ENCODE measurements around the gene RRM2.
A peak's percentile ranks its signal among the peaks of the same experiment; 100 is the strongest.

RRM2 gene

DNA sequence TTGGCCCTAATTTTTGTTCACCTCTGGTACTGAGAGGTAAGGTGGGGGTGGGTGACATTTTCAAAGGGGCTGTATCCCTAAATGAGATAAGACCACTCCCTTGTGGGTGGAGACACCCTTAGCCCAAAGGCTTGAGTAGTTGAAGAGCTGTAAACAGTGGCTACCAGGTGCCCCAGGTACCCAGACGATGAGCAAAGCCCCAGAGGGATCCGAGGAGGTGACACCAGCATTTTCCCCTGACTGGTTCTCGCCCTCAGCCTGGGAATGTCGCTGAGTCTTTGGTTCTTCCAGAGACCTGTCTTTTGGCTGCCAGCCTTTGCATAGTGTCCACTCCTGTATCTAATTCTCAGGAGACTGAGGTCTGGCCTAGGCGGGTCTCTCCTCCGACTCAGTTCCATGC is 36.5 kb downstream of the RRM2 start:
- DNase-seq, result no peak

DNA sequence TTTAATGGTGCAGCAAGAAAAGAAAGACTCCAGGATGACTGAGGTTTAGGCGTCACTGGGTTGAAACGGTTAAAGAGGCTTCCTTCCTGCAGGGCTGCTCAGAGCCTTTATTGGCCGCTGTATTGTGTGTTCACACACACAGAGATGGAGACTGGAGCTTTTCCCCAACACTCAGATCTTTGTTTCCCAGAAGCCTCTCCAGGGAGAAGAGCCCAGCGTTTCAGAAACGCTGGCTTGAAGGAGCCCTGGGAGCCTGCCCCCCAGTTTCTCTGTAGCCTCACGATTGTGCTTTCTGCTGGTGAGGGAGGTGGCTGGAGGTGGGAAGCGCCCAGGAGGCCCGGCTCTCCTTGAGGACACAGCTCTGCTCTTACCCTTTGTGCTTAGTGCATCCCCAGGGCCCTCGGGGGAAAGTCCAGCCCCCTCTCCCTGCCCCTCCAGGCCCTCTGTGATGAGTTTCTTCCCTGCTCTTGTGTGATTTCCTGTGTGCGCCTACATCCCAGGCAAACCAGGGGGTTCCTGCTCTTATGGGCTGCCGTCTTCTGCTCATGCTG is 37.1 kb downstream of the RRM2 start:
- DNase-seq, result no peak

DNA sequence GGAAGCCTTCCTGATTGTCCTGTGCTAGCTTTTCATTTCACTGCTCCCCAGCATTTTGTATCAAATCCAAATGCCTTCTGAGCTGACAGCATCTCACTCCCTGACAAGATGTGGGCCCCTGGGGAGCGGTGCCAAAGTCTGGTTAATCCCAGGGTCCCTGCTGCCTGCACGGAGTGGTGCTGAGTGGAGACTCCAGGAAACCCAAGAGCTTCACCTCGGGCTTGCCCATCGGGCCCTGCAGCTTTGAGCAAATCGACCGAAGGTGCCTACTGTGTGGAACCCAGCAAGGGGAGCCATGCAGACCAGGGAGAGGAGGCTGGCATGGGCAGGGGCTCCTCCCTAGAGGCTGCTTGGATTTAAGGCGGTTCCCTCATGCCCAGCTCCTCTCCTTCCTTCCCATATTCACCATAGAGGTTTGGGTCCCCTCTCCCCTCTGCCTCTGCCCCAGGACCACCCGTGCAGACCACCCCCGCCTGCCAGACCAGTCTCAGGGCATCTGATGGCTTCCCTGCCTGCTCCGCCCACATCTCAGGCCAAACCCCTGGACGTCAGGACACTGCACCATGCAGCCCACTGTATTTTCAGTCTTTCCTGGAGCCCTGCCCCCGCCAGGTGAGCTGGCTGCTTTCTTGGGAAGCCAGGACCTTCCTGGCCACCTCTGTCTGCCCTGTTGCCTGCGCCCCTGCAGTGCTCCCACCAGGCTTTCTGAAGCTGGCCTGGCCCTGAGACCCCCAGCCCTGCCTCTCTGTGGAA is 37.8 kb downstream of the RRM2 start:
- DNase-seq, result no peak

DNA sequence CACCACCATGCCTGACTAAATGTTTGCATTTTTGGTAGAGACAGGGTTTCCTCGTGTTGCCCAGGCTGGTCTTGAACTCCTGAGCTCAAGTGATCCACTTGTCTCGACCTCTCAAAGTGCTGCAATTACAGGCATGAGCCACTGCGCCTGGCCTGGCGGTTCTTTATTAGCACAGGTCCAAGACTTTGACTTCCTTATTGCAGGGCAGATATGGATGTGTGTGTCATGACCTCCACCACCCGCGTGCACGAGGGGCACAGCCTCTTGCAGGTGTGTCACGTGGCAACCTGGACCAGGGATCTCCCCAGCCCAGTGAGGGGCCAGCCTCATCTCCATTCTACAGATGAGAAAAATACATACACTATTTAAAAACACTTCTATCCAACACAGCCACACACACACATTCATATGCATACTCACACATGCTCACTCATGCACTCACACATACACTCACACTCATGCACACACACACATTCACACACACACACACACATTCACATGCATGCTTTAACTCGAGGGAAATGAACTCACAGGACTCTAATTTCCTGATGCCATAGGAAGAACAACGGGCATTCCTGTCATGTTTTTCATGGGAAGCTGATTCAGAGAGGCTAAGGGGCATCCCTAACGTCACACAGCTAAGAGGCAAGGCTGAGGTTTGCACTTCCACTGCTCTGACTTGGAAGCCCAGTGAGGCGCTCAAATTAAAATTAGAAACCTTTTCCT is 38.8 kb downstream of the RRM2 start:
- DNase-seq, result no peak

DNA sequence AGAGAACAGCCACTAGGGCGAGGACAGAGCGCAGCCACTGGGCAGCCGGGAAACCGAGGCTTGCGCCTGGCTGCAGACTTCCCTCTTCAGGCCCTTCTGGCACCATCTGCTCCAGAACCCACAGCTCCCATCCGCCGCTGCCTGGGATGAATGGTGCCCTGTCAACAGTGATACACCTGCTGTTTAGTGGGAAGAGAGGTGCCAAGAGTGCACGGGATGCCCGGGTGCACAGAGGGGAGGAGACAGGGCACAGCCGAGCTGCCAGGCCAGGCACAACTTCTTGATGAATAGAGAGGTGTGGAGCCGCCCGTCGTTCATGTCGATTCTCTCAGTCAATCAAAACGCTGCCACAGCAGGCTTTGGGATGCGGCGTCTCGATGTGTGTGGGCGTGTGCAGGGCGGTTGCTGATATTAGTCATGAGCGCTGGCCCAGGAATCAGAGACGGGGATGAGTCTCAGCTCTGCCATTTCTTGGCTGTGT is 39.5 kb downstream of the RRM2 start:
- DNase-seq, result peak; percentile 8 to 21

DNA sequence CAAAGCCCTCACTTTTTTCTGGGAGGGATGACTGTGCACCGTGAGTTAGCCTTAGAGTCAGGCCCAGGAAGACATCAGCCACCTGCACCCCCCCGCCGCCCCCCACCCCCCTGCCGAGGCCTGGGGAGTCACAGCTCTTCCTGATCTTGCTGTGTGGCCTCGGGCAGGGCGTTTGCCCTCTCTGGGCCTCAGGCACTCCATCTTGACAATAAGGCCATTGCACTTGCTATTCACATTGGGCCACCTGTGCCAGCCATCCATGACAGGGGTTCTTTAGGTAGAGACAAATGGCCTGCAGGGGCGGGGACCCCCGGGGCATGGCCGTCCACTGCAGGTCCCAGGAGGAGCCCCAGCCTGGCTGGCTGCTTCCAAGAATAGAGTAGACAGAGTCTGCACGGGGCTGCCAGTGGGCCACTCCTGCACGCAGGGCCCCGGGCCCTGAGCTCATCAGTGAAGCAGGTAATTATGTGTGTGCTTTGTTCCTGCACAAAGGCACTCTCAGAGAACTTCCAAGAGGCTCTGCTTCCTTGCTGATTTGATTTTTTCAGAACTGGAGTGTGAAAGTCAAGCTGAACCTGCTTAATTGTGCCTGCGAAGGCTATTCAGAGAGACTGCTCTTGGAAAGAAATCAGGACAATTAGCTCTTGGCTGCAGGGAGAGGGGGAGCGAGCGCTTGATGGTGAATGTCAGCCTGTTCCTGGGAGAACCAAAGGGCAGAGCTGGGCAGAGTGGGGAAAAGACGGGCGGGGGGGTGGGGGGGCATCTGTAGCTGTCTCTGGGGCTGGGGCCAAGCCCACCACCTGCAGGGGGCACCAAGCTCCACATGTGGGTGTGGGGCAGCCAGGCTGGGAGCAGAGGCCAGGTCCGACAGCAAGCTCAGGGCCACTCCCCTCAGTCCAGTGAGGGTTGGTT is 40.3 kb downstream of the RRM2 start:
- no peak for DNase-seq

DNA sequence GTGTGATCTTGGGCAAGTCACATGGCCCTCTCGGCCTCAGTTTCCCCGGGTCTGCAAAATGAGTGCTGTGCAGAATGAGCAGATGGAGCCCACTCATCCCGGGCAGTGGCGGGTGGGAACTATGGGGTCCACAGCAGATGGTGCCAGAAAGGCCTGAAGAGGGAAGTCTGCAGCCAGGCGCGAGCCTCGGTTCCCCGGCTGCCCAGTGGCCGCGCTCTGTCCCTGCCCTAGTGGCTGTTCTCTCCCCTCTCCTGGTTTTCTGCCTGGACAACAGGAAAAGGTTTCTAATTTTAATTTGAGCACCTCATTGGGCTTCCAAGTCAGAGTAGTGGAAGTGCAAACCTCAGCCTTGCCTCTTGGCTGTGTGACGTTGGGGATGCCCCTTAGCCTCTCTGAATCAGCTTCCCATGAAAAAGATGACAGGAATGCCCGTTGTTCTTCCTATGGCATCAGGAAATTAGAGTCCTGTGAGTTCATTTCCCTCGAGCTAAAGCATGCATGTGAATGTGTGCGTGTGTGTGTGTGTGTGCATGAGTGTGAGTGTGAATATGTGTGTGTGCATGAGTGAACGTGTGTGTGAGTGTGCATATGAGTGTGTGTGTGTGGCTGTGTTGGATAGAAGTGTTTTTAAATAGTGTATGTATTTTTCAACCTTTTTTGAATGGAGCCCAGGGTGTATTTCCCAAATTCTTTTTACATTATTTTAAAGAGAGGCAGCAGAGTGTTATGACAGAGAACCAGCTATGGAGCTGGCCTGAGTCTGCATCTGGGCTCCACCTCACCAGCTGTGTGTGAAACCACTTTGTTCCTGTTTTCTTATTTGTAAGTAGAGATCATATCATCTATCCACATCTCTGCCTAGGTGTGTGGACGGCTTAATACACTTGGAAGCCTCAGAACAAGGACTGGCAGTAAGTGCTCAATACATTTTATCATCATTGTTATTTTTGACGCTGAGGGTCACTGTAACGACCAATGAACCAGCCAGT is 41.3 kb downstream of the RRM2 start:
- no peak for DNase-seq

DNA sequence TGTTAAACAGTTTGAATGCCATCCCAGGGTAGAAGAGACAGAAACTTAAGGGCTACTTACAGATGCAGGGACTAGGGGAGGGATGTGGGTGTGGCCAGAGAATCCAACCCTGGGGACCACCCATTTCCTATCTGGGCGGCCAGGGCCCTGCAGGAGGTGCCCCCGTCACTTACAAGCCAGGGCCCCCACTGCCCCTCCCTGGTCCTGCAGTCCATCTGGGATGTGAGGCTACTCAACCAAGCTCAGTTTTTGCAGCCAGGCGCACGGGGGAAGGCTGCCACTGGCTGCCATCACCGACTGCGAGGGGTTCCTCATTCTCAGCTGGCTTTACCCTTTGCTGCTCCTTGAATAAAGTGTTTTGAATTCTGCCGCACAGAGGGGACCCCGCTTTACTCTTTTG is 42.1 kb downstream of the RRM2 start:
- no peak for DNase-seq

DNA sequence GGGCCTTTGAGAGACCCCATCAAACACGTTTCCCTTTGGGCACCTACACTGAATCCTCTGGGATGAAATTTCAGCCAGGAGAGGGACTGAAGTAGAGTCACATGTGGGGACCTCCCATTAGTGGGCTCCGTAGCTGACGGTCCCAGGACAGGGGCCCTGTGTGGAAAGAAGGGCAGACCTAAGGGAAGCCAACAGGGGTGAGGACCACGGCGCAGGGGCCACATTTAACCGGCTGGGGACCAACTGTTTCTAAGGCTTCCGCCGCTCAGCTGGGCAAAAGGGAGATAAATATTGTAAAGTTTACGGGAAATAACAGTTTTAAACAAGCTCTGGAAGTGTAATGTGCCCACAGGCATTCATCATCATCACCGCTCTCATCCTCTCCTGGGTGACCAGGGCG is 42.7 kb downstream of the RRM2 start:
- DNase-seq, result no peak

DNA sequence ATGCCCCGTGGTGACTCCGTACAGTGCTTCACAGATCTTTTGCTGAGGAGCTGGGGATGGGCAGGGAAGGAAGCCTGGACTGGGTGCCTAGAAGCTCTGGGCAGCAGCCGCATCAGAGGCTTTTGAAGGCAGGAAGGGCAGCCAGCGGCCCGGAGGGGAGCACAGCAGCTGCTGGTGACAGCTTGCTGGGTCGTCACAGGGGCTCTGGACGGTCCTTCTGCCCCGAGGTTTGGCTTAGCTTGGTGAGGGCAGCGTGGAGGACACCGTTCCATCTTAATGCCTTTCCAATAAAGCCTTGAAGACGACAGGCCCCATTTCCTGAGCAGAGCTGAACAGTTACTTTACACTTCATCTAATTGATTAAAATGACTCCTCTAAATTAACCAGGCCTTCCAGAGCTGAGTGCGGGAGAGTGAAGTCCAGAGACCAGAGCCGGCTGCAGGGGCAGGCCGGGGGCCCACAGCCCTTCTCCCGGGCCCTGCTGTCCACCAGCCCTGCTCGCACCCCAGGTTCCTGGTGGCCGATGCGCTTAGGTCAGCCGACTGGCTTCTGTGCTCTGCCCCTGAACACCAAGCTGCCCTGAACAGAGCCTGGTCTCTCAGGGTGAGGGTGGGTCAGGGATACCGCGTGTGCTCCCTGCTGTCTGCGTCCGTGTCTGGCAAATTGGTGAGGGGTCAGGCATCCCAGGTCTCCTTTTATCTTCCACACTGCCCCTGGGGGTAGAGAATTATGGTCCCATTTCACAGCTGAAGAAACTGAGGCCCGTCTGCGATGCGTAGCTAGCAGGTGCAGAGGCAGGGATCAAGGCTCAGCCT is 43.5 kb downstream of the RRM2 start:
- DNase-seq, result no peak

DNA sequence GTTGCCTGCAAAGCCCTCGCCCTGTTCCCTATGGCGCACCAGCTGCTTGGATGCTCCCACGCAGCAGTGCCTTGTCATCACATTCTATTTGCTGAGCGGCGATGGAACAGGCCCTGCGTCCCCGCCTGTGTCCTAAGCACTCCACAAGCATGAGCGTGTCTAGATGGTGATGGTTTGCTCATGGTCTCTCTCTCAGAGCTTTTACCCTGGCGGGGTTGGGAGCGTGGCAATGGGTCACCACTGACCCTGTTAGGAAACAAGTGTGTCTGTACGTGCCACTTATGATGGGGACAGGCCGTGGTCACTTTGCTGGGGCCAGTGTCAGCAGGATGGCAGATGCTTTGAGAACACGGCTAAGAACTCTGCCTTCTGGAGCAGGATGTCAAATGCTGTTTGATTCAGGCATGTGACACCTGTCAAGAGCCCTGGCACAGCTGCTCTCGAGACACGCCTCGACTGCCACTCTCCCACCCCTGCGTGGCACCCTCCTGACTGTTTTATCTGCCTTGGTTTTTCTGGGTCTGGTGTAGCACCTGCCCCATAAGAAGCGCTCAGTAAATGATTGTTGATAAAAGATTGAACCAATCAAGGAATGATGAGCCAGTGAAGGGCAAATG is 44.2 kb downstream of the RRM2 start:
- no peak for DNase-seq

DNA sequence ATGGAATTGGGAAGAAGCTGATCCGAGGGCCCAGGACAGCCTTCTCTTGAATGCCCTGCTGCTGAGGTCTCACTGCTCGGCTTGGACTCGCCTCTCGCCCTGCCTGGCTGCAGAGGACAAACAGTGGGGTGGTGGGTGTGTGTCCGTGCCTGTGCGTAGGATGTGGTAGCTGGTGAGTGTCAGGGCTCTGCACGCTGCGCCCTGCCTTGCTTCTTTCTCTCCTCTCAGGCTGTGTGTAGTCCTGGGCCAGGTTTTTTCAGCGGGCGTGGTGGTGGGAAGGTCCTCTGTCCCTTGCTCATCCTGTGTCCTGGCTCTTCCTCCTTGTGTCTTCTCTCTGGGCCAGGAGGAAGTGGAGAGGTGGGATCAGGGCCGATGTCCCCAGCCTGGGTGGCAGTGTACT is 44.8 kb downstream of the RRM2 start:
- no peak for DNase-seq

DNA sequence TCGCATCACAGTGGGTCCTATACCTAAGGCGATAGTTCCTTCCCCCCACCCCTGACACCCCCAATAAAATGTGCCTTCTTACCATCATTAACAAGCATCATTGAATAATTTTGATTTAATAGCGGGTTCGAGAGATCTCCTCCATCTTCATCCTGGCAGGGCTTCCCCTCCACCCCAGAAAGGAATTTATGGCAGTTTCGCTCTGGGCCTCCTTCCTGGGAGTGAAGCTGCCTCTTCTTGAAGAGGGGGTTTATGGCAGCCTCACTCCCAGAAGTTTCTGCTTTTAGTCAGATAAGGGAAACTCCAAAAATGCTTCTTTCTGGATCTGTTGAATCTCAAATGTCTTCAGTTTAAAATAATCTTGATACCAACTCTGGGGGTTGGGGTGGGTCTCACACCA is 45.7 kb downstream of the RRM2 start:
- no peak for DNase-seq

DNA sequence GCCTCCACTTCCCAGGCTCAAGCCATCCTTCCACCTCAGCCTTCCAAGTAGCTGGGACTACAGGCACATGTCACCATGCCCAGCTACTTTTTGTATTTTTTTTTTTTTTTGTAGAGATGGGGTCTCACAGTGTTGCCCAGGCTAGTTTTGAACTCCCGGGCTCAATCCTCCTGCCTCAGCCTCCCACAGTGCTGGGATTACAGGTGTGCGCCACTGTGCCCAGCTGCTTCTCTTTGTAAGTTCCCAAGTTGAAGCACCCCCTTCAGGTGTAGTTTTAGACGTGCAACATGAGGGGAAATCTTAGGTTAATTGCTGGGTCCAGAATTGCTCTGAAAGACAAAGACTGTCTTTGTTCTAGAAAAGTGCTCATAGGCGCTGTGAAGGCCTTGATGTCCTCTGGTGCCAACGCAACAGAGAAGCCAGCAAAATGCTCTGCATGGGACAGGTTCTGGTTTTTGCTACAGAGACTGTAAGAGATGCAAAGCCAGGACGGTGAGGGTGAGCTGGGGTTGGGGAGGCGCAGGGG is 46.6 kb downstream of the RRM2 start:
- DNase-seq, result no peak

DNA sequence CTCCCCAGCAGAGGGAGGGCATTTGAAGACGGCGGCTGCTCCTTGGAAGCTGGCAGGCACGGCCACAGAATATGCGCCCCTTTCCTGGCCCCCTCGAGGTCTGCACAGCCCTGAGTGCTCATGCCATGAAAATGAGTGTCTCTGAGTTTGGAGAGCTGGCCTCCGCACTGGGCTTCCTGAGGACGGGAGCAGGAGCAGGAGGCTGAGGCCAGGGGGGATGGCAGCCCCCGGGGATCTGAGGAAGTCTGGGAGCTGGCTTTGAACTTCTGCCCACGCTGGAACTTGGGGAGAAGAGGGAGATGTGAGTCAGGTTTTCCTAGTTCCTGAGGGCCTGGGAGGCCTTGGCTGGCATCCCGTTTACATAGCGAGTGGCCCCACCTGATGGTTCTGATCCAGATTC is 47.0 kb downstream of the RRM2 start:
- no peak for DNase-seq

DNA sequence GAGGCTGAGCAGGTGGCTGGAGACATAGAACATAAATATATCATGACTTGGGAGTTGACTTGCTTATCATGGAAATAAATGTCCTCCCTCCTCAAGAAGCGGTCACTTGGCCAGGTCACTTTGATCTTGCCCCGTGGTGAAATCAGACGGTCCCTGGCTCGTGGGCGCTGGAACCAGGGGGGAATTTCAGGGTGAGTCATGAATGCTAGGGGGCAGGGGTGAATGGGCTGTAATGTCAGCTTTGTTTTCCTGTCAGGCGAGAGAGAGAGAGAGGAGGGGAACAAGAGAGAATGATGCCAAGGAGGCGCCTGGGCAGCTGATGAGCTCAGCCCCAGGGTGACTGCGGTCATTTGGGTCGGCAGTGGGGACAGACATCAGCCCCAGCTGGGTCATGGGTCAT is 47.7 kb downstream of the RRM2 start:
- DNase-seq, result no peak

DNA sequence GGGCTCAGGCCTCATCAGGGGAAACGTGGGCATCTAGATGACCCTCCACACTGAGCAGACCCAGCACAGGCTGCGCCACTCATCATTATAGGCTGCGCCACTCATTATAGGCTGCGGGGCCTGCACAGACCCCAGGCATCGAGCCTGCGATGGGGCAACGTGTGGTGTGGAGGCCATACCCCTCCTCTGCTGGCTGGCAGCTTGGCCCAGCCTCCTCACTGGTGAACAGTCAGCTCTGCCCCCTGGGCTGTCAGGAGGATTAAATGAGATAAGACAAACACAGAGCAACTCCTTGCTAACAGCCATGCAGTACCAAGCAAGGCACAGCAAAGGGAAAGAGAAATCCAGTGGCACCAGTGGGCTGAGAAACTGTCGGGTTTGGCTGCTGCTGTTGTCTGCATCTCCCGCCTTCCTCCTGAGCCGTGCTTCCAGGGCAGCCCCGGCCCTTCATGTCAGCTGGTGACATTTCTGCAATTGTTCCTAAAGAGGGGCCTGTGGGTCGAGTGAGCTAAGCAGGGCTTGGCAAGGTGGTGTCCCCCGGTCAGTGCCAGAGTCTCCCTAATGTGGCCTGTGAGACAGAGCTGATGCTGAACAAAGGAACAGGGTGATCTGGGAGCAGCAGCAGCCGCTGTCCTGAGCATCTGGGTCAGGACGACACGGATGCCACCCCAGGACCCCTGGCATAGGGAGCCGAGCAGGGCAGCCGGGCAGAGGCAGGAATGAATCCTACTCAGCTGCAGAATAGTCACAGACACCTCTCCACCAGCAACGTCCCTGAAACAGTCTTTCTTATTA is 48.7 kb downstream of the RRM2 start:
- no peak for DNase-seq

DNA sequence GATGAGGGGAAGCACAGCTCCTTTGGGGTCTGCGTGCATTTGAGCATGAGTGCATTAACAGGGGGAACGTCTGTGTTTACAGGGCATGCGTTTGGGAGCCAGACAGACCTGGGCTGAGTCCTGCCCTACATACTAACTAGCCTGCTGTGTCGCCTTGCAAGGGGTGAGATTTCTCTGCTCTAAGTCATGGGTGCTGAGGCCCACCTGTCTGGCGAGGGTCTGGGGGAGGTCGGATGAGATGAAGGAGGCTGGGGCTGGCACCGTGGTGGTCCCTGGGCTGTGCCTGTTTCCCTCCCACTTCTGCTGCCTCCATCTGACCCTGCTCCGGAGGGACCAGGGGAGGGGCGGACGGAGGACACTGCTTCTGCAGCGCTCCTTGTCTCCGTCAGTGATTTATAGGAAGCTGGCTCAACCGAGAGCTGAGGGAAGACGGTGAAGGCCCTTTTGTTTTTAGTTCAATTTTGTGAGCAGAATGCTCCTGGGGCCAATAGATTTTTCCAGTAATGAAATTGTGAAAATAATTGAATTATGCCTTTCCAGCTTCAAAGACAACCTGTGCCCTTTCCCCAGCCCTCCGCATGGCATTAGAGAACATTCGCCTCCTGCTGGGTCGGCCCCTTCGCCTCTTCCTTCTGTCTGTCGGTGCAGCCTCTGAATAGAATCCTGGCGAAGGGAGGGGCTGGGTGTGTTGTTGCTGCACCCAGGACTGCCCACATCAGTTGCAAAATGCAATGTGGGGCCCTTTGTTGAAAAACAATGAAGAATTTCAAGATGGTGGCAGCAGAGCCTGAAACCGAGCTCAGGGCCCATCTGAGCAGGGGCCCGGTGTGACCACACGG is 49.7 kb downstream of the RRM2 start:
- no peak for DNase-seq

Data from activated CD4-positive, alpha-beta T cell treated with anti-CD3 and anti-CD28 coated beads for 4 hours (primary cell).